ENCODE results near the gene ARHGEF4.

- TF ChIP-seq POLR2A (IDR thresholded peaks at IDR 0.05) (no peak), CTCF (IDR thresholded peaks at IDR 0.05) (no peak)
These were observed 150.3 kb downstream of the ARHGEF4 start for GRCh38 chr2:130986890-130987493.

All from heart left ventricle (tissue), 13 donors.